Activated gamma-delta T cell treated with Interleukin-2 at 50 U/mL for 16 hours (primary cell): ENCODE measurements around the gene EXOC6B.

Experiments
- DNase-seq: peaks from one replicate; pipeline ENCODE4 v3.0.0-alpha.2; 2020

The EXOC6B gene

DNA sequence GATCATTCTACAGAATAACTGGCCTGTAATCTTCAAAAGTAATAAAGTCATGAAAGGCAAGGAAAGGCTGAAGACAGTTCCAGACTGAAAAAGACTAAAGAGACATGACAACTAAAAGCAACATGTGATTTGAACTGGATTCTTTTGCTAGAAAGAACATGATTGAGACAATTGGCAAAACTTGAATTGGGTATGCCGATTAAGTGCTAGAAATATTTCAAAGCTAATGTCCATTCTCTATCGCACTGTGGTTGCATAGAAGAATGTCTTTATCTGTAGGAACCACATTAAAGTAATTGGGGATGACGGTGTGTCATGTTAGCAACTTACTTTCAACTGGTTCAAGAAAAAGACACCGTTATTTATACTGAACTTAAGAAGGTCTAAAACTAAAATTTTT lies 98.5 kb downstream of the EXOC6B start:
- no peak for DNase-seq

DNA sequence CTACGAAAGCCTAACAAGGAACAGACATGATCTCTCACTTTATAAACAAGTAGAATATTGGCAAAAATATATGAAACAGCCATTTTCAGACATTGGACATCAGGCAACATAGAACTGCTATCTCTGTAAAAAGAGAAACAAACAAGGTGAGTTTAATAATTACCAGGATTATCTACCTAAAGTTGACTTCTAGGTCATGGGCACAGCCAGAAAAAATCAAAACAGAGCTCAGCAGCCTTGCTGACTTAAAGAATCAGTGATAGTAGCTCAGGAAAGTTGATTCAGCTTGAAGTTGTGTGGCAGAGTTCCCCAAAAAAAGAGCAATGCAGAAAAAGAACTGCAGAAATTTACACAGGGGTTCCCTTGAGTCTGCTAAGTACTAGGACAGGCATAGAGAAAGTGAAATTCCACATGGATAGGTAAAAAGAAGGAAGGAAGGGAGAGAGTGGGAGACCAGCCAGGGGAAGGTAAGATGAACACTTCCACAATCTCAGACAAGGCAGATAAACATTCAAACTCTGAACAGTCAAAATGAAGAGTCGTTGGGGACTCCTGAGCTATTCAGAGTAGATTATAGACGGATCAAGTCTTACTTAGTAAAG lies 102.0 kb downstream of the EXOC6B start:
- DNase-seq, result no peak

DNA sequence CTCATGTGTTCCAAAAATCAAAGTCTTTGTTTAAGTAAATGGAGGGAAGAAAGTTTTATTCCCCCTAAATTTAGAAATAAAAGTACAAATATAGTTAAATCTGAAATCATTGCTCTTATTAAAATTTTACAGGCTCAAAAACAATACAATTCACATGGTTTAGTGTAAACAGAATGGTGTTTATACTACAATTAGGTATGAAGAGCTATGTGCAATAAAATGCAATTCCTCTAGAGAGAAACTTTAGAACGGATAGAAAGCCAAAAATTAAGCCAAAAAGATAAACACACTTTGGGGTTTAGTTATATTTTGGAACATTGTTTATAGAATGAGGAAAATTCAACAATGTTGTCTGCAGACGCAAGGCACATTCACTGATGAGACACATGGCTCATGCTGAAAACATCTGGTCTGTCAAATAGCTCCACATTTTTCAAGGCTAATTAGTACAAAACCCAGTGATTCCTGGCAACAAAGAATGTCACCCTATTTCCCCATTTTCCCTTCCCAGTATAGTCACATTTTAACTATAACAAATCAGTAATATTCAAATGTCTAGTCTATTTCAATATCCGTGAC lies 103.3 kb downstream of the EXOC6B start:
- no peak for DNase-seq

GRCh38 chr2:72719416-72719815 lies 106.4 kb downstream of the EXOC6B start:
- no peak for DNase-seq

GRCh38 chr2:72718876-72719275 lies 107.0 kb downstream of the EXOC6B start:
- DNase-seq, result no peak

DNA sequence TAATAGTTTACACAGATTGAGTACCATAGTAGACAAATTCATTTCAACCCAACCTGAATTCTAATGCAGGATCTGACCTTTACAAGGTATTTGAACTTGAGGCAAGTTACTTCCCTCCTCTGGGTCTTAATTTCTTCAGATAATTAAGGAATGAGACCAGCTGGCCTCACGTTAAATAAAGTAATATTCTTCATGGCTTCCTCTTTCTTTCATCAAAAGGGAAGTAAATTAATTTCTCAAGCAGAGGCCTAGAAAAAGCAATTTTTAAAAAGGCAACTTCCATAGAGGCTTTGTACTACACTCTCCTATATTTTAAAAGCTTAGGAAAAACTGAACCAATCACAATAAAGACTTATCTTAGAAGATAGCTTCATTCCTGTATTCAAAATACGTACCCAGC lies 109.2 kb downstream of the EXOC6B start:
- no peak for DNase-seq

GRCh38 chr2:72713857-72714256 lies 112.0 kb downstream of the EXOC6B start:
- DNase-seq, result no peak

GRCh38 chr2:72712977-72713376 lies 112.9 kb downstream of the EXOC6B start:
- no peak for DNase-seq

DNA sequence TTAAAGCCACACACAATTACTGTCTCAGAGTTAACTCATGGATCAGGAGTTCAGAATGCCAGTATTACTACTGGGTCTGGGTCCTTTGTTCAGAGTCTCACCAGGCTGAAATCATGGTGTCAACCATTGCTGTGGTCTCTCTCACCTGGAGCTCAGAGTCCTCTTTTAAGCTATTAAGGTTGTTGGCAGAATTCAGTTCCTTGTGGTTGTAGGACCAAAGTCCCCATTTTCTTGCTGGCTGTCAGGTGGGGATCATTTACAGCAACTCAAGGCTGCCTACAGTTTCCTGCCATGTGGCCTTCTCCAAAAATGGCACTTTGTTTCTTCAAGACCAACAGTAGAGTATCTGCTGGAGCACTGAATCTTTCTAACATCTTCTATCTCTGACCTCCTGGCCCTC lies 113.5 kb downstream of the EXOC6B start:
- DNase-seq, result no peak

- DNase-seq, result no peak
Measured at GRCh38 chr2:72710418-72711152, 115.2 kb downstream of the EXOC6B start.

GRCh38 chr2:72708236-72708635 lies 117.6 kb downstream of the EXOC6B start:
- no peak for DNase-seq

DNA sequence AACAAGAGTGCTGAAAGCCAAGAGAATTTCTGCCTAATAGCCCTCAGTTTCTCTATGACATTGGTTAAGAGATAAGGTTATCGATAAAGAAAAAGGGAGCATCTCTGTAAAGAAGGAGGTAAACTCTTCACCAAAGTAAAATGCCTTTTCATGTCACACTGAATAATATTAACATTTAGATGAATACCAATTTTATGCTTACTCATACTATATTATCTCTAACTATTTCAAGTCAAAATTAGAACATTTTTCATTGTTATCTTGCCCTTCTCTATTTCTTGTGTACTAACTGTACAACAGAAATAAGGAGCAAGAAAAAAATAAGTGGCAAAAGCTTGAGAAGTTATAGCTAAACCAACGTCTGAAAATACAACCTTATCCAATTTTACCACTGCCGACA lies 127.5 kb downstream of the EXOC6B start:
- DNase-seq, result no peak

- no peak for DNase-seq
Measured at GRCh38 chr2:72696559-72696958, 129.3 kb downstream of the EXOC6B start.

DNA sequence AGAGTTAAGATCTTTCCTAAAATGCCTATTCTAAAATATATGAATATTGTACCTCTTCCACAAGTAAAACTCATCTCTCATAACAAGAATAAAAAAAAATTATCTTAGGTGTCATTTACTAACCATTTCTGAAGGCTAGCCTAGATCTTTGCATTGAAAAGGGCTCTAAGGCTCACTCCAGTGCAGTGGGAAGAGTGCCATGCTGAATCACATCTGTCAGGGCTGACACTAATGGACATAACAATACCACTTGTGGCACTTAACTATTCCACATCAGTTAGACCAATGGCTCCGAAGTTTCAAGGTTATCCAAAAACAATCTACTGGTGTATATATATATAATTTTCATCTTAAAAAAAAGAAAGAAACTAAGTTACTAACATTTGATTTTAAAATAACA lies 130.2 kb downstream of the EXOC6B start:
- DNase-seq, result no peak

GRCh38 chr2:72694715-72695496 lies 130.9 kb downstream of the EXOC6B start:
- DNase-seq, result no peak

DNA sequence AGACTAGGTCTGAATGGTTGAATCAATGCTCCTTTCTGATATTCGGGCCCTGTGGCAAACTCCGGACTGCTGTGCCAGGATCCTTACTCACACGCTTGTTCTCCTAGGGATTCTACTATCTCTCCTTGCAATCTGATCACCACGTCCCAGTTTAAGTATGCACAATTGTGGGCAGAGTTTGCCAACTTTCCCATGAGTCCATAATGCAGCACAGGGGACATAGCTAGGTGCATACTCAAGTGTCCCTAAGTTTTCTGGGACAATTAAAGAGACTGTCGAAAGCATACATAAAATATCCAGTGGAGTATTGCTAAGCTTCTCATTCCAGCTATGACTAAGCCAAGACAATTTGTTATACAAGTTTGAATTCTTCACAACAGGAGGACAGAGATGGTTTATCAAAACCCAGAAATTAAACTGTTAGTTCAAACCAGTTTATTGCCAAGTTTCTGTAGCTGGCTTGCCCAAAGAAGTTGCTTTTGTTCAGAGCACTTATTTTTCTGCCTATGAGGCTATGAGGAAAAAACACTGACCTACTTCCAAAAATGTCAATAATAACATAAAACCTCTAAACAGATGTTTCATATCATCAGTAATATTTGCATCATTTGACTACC lies 136.1 kb downstream of the EXOC6B start:
- no peak for DNase-seq

- no peak for DNase-seq
Measured at GRCh38 chr2:72685638-72686213, 140.1 kb downstream of the EXOC6B start.

DNA sequence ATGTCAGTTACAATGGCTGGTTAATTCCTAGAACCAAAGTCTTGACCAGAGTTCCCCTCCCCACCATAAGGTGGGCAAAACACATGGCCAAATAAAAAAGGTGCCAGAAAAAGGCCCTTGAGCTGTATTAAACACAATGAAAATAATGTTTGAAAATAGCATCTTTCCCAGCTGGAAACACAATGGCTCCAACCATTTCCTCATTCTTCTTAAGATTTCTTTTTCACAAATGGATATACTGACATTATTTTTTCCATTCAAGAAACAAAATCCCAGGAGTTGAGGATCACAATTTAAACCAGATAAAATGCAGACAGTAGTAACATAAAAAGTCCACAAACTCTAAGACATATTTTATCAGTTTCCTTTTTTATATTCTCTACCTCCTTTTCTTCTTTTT lies 143.8 kb downstream of the EXOC6B start:
- no peak for DNase-seq

- DNase-seq, result no peak
Measured at GRCh38 chr2:72681016-72681995, 144.5 kb downstream of the EXOC6B start.

DNA sequence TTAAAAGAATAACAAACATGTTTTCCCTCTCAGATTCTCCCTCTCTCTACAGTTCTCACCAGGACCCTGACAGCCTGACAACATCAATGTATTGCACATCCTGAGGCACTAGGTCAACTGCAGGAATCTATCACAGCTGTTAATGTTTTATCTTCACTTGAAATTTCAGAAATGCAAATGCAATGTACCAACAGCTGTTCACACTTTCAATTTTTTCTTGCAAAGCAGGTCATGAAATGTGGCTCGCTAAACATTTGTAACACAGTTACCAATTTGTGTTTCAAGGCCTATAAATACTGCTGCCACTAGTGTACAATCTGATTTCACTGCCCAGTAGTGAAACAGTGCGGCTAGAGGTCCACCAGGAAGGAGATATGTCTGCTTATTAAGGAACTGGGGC lies 147.8 kb downstream of the EXOC6B start:
- DNase-seq, result no peak

DNA sequence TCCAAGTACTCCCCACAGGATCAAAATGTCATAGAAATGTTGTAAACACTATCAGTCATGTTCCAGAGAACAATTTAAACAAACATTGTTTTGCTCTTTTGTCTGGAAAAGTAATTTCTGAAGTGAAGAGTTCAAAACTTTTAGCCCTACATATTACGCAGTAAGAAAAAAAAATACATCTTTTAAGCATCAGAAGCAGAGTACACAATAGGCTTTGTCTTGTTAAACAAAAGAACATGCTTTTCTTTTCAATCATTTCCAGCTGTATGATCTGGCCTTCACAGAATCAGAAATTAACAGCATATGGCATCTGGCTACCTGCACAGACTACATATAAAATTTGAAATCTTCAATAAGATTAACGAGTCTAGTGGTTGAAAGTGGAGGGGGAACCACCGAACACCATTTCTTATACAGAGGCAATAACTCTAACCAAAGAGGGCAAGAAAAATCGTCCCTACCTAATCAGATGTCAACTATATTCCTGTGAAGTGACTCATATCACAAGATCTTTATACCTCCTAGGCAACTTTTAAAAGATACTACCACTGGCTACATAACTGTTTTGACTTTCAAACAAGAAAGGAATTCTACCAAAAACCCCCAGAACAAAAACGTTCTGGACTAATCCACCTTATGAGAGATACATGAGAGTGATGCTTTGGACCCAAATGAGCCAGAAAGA lies 149.3 kb downstream of the EXOC6B start:
- no peak for DNase-seq
